ENCODE results near the gene SPAG16.

DNA sequence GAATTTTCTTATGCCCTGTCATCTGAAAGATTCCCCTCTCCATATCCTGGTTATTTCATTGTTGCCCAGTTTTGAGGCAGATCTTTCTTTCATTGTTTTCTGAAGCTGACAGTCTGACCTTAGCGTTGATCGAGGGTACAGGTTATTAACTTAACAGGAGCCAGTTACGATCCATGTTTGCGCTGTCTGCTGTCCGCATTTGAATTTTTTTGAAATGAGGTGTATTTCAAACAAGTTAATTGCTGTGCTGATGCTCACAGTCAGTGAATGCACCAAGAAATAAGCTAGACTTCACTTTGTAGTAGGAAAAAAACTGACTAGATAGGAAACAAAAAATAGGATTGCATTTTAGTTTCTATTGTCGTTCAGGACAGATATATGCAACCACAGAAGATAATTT lies 34.8 kb upstream of the SPAG16 start:
- TF ChIP-seq, protein P1, sequence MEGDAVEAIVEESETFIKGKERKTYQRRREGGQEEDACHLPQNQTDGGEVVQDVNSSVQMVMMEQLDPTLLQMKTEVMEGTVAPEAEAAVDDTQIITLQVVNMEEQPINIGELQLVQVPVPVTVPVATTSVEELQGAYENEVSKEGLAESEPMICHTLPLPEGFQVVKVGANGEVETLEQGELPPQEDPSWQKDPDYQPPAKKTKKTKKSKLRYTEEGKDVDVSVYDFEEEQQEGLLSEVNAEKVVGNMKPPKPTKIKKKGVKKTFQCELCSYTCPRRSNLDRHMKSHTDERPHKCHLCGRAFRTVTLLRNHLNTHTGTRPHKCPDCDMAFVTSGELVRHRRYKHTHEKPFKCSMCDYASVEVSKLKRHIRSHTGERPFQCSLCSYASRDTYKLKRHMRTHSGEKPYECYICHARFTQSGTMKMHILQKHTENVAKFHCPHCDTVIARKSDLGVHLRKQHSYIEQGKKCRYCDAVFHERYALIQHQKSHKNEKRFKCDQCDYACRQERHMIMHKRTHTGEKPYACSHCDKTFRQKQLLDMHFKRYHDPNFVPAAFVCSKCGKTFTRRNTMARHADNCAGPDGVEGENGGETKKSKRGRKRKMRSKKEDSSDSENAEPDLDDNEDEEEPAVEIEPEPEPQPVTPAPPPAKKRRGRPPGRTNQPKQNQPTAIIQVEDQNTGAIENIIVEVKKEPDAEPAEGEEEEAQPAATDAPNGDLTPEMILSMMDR (IDR thresholded peaks at IDR 0.05): no peak
- TF ChIP-seq POLR2A (IDR thresholded peaks at IDR 0.05): no peak

Data from tibial nerve (tissue), 3 donors.